DOHH2 (cell line): Measurements from ENCODE around the gene INSC.

Experiments
- H3F3A ChIP-seq: fragments of 200-600 bp; sonication (generic), shearing (Covaris generic); 2 replicates; pipeline ENCODE4 v1.6.0; 2016; ENCODE audit warnings: antibody characterized with exemption, mild to moderate bottlenecking; ENCODE audit not compliant: control insufficient read depth, insufficient read depth
- H3K27ac ChIP-seq: fragments of 200-600 bp; sonication (generic); 2 replicates; pipeline ENCODE4 v1.5.1; 2014; ENCODE audit warnings: low read depth, mild to moderate bottlenecking, low read length, moderate library complexity
- H3K27me3 ChIP-seq: fragments of 200-600 bp; sonication (generic); 2 replicates; pipeline ENCODE4 v1.6.1; 2014; ENCODE audit warnings: mild to moderate bottlenecking, low read length, mixed read lengths; ENCODE audit not compliant: control insufficient read depth
- H3K36me3 ChIP-seq: fragments of 200-600 bp; sonication (generic); 2 replicates; pipeline ENCODE4 v1.6.1; 2014; ENCODE audit warnings: mild to moderate bottlenecking, low read length, moderate library complexity, mixed read lengths; ENCODE audit not compliant: control insufficient read depth
- H3K4me1 ChIP-seq: fragments of 200-600 bp; sonication (generic); 2 replicates; pipeline ENCODE4 v1.6.1; 2014; ENCODE audit warnings: mild to moderate bottlenecking, low read length, mixed read lengths; ENCODE audit not compliant: control insufficient read depth
- H3K4me2 ChIP-seq: fragments of 200-600 bp; sonication (generic); 2 replicates; pipeline ENCODE4 v1.6.0; 2014; ENCODE audit warnings: mild to moderate bottlenecking, low read length, moderate library complexity
- H3K4me3 ChIP-seq: fragments of 200-600 bp; sonication (generic); 2 replicates; pipeline ENCODE4 v1.5.1; 2014; ENCODE audit warnings: mild to moderate bottlenecking, low read length, mixed read lengths
- H3K79me2 ChIP-seq: fragments of 200-600 bp; sonication (generic); 2 replicates; pipeline ENCODE4 v1.6.1; 2014; ENCODE audit warnings: mild to moderate bottlenecking, low read length, mixed read lengths; ENCODE audit not compliant: control insufficient read depth
- H3K9me2 ChIP-seq: fragments of 200-600 bp; sonication (generic); replicated peaks from 2 replicates; pipeline ENCODE4 v1.6.1; 2014; ENCODE audit warnings: mild to moderate bottlenecking, low read length, mixed read lengths; ENCODE audit not compliant: control insufficient read depth
- H3K9me3 ChIP-seq: fragments of 200-600 bp; sonication (generic); 2 replicates; pipeline ENCODE4 v1.6.1; 2014; ENCODE audit warnings: antibody characterized with exemption, low read length, mixed read lengths; ENCODE audit not compliant: control insufficient read depth, insufficient read depth
- H4K20me1 ChIP-seq: fragments of 200-600 bp; sonication (generic); 2 replicates; pipeline ENCODE4 v1.6.0; 2014; ENCODE audit warnings: low read depth, mild to moderate bottlenecking, antibody characterized with exemption, low read length, moderate library complexity; ENCODE audit not compliant: control insufficient read depth, insufficient read depth
- EZH2phosphoT487 ChIP-seq: fragments of 200-600 bp; sonication (generic); IDR thresholded peaks from 2 replicates; pipeline ENCODE4 v1.6.1; 2017; ENCODE audit warnings: borderline replicate concordance, mild to moderate bottlenecking, antibody characterized with exemption, low read length, moderate library complexity, mixed read lengths
- TF ChIP-seq, protein P1 (sequence below): fragments of 200-600 bp; sonication (generic); IDR thresholded peaks from one replicate; pipeline ENCODE4 v1.5.1; 2014; ENCODE audit warnings: antibody characterized with exemption, mild to moderate bottlenecking, low read depth, low read length; ENCODE audit not compliant: poor library complexity, severe bottlenecking

Gene INSC

DNA sequence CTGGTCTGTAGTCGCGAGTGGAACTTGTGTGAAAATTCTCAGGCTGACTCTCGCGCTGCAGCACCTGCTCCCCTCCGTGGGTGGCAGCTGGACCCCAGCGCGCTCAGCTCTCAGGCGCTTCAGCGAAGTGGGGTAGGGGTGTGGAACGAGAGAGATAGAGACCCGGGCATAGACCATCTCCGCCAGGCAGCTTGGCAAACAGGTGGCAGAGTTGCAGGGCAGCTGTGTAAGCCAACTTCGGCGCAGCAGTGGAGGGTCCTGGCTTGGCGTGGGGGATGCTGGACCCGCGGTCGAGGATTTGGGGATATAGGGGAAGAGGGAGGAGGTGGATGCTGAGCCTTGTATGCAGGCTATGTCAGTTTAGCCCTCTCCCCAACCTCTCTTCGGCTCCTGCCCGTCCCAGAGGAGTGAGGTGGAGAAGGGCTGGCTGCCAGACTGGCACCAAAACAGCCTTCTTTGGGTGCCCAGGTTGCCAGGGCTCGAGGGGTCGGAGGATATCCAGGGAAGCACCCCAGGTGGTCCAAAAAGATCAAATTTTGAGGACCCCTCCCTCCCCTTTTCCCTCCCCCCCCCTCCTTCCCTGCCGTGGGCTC, 42.1 kb upstream of the INSC start:
- H3K4me2 ChIP-seq: no peak overlapping the region

DNA sequence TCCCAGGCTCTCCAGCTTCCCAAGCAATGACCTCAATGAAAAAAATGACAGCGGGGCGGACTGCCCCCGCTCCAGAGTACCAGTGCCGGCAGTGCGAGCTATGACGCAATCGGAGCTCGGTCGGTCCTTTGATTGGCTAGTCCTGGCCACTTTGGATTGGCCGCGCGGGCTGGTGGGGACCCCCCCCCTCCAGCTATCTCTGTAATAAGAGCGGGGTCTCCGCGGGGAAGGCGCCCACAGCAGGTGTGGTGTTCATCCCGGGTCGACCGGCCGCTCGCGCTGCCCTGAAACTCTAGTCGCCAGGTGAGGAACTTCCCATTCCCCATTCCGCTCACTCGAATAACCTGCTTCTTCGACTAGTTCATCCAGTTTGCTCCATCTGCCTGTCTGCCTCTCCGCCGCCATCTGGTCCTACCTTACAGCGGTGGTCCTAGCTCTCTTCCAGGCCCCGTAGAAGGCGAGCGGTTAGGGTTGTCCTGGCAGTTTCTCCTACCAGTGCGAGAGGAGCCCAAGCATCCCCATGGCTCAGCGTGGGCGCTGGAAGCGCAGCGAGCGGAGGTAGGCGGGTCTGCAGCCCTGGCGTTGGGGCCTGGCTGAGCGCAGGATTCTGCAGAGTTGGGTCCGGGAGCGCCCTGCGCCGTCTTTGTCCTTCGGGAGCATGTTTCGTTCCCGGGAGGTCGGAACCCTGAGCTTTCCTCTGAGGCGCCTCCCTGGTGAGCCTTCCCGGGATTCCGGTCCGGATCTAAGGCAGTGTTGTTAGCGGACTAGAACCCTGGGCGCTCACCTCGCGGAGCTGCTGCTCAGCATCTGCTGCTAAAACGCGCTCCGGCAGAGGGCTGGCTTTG, 41.1 kb upstream of the INSC start, which contains the start of gene CALCB:
CALCB (plus strand) TSS at position 233 of the 845 bp plus-strand sequence. CDS start 1,126 bp downstream, outside the sequence.
- Histone ChIP-seq H3K9me2 (no peaks in the 10 kb centered on the region), H3K4me1 (peaks cover 6% of the 10 kb centered on the region), H3K79me2 (no peaks in the 10 kb centered on the region), H3F3A (no peaks in the 10 kb centered on the region), H3K4me2 (peak within 1 kb of the TSS; percentile 64), H3K36me3 (no peaks in the 10 kb centered on the region), H4K20me1 (no peaks in the 10 kb centered on the region), H3K4me3 (peak within 1 kb of the TSS; percentile 54), H3K27ac (no peak within 1 kb of the TSS), H3K27me3 (no peaks in the 10 kb centered on the region), H3K9me3 (no peaks in the 10 kb centered on the region)
- no peak for TF ChIP-seq EZH2phosphoT487
- TF ChIP-seq, protein P1, sequence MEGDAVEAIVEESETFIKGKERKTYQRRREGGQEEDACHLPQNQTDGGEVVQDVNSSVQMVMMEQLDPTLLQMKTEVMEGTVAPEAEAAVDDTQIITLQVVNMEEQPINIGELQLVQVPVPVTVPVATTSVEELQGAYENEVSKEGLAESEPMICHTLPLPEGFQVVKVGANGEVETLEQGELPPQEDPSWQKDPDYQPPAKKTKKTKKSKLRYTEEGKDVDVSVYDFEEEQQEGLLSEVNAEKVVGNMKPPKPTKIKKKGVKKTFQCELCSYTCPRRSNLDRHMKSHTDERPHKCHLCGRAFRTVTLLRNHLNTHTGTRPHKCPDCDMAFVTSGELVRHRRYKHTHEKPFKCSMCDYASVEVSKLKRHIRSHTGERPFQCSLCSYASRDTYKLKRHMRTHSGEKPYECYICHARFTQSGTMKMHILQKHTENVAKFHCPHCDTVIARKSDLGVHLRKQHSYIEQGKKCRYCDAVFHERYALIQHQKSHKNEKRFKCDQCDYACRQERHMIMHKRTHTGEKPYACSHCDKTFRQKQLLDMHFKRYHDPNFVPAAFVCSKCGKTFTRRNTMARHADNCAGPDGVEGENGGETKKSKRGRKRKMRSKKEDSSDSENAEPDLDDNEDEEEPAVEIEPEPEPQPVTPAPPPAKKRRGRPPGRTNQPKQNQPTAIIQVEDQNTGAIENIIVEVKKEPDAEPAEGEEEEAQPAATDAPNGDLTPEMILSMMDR: no peak

More for the DNA sequence above, 42.1 kb upstream of the INSC start:
- TF ChIP-seq, protein P1: no peak
- TF ChIP-seq EZH2phosphoT487: no peak
- Histone ChIP-seq H3K4me1 (peaks cover 6% of the 10 kb centered on the region), H3K79me2 (no peaks in the 10 kb centered on the region), H3K4me3 (no peak overlapping the region), H3K36me3 (no peaks in the 10 kb centered on the region), H3K9me2 (no peaks in the 10 kb centered on the region), H4K20me1 (no peaks in the 10 kb centered on the region), H3K27ac (no peak overlapping the region), H3K27me3 (no peaks in the 10 kb centered on the region), H3F3A (no peaks in the 10 kb centered on the region), H3K9me3 (no peaks in the 10 kb centered on the region)

DNA sequence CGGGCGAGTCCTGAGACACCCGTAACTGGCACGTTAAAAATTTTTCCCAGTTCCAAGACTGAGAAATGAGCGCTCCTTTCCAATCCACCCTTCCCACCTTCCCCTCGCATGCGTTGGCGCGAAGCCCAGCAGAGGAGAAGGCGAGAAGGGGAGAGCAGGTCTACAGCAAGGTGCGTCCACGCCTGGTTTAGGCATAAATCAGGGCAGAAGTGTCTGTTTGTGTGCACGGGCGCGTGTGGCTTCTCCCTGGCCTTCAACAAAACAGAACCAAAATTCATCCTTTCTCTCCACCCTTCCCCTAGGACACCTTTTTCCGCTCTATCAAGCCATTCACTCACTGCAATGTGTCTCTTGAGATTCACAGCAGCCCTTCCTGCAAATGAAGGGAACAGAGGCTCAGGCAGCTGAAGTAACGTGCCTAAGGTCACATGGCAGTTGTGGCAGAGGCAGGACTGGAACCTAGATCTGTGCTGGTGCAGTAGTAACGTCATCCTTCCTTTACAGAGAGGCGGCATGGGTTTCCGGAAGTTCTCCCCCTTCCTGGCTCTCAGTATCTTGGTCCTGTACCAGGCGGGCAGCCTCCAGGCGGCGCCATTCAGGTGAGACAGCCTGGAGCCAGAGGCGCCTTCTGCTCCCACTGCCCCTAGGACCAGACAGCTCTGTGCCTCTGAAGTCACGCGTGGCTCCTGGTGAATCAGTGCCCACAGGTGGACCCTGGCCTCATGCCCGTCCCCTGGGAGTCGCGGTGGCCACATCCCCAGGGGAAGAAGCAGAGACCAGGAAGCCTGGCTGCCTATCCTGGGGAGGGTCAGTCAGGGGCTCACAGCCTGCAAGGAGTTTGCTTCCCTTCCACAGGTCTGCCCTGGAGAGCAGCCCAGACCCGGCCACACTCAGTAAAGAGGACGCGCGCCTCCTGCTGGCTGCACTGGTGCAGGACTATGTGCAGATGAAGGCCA, 40.2 kb upstream of the INSC start:
- peak overlapping the region; percentile 54 for H3K4me3 ChIP-seq
- peak overlapping the region; percentile 64 for H3K4me2 ChIP-seq
- H4K20me1 ChIP-seq: no peaks in the 10 kb centered on the region
- no peaks in the 10 kb centered on the region for H3K27me3 ChIP-seq
- H3K9me3 ChIP-seq: no peaks in the 10 kb centered on the region
- no peaks in the 10 kb centered on the region for H3K9me2 ChIP-seq
- no peaks in the 10 kb centered on the region for H3K79me2 ChIP-seq
- no peak overlapping the region for H3K27ac ChIP-seq
- TF ChIP-seq EZH2phosphoT487: no peak
- TF ChIP-seq, protein P1: peak; percentile 91
- H3K36me3 ChIP-seq: no peaks in the 10 kb centered on the region
- H3F3A ChIP-seq: no peaks in the 10 kb centered on the region
- H3K4me1 ChIP-seq: peaks cover 6% of the 10 kb centered on the region
